Caki2 (cell line): Measurements from ENCODE around the gene C1QTNF5. TPM values are rescaled to one million over a fixed set of nuclear protein-coding genes. Genes with fewer than 3 reads are reported as not detected.

Experiments
- DNase-seq: peaks from one replicate; pipeline ENCODE4 v3.0.0-alpha.2; 2015; ENCODE audit warnings: low read depth
- in situ Hi-C: cut with HindIII; loops from 2 replicates; pipeline ENCODE4 v1.10.0; 2016; ENCODE audit warnings: low sequenced_read_pairs, low pct_unique_long_range_greater_than_20kb, mixed read lengths
- total RNA-seq: library from RNA; depleted of rRNA; stranded (reverse); fragments of >200 nt; shearing (Covaris generic); gene quantifications from 2 replicates; pipeline ENCODE4 v1.2.3, GENCODE V29; 2014; ENCODE audit warnings: low replicate concordance

The C1QTNF5 gene
- total RNA-seq, 1 experiment from 2014 or later = not detected

- in situ Hi-C loops = loop anchor here (25.0 kb wide), 1 partner anchor 198 kb away; the partner anchor contains the start of genes C2CD2L, DPAGT1 and HINFP
Observed at GRCh38 chr11:119310682-119311052, 30.0 kb downstream of the C1QTNF5 start.

GRCh38 chr11:119309953-119310681, 30.6 kb downstream of the C1QTNF5 start:
- in situ Hi-C loops = loop anchor here (25.0 kb wide), 1 partner anchor 198 kb away; the partner anchor contains the start of genes C2CD2L, DPAGT1 and HINFP

More at GRCh38 chr11:119310682-119311052, 30.0 kb downstream of the C1QTNF5 start:
- DNase-seq = no peak

GRCh38 chr11:119309411-119309810, 31.3 kb downstream of the C1QTNF5 start:
- no peak for DNase-seq
- in situ Hi-C loops = loop anchor here (25.0 kb wide), 1 partner anchor 197 kb away; the partner anchor contains the start of genes C2CD2L, DPAGT1 and HINFP

More at GRCh38 chr11:119309953-119310681, 30.6 kb downstream of the C1QTNF5 start:
- no peak for DNase-seq

GRCh38 chr11:119307974-119308373, 32.7 kb downstream of the C1QTNF5 start:
- in situ Hi-C loops = loop anchor here (25.0 kb wide), 1 partner anchor 196 kb away; the partner anchor contains the start of genes C2CD2L, DPAGT1 and HINFP
- DNase-seq = no peak

DNA sequence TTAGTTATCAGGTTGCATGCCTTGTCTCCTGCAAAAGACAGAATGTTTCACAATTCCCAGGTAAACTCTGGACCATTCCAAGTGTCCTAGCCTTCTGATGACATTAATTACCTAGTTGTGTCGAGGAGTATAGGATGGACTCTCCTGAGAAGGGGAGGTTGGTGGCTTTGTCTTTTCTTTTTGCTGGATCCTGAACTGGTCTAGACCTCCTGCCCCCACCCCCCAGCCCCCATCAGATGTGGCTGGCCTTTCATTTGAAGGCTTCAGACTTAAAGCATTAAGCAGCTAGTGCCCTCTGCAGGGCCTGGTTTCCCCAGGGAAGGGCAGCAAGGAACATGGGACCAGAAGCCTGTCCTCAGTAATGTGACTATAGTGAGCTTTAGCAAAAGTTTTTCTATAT, 33.5 kb downstream of the C1QTNF5 start:
- in situ Hi-C loops = loop anchor here (25.0 kb wide), 1 partner anchor 195 kb away; the partner anchor contains the start of genes C2CD2L, DPAGT1 and HINFP
- no peak for DNase-seq

DNA sequence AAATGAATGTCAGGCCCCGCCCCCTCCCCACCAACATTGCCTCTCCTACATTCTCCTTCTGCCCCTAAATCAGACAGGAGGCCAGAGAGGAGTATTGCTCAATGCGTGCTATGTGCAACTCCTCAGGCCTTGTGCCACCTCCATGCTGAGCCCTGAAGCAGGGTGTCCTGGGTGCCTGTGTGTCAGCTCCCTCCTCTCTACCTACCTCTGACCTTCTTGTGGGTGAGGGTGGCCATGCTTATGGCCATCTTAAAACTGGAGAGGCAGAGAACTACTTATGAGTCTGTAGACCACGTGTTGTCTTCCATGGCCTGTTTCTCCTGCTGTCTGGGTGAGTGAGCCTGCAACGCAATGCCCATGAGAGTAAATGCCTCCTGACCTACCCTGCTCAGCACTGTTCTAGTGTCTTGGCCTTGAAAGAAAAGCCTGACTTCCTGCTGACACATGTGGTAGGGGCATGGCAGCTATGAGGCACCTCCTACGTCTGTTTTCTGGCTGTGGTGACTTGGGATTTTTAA, 34.3 kb downstream of the C1QTNF5 start:
- in situ Hi-C loops = loop anchor here (25.0 kb wide), 1 partner anchor 194 kb away; the partner anchor contains the start of genes C2CD2L, DPAGT1 and HINFP
- no peak for DNase-seq

GRCh38 chr11:119305556-119306372, 34.9 kb downstream of the C1QTNF5 start:
- no peak for DNase-seq
- in situ Hi-C loops = loop anchor here (25.0 kb wide), 1 partner anchor 193 kb away; the partner anchor contains the start of genes C2CD2L, DPAGT1 and HINFP

- DNase-seq = no peak
- in situ Hi-C loops = loop anchor here (25.0 kb wide), 1 partner anchor 191 kb away; the partner anchor contains the start of genes C2CD2L, DPAGT1 and HINFP
Observed at GRCh38 chr11:119303227-119303718, 37.4 kb downstream of the C1QTNF5 start.

- no peak for DNase-seq
- in situ Hi-C loops = loop anchor here (25.0 kb wide), 1 partner anchor 188 kb away; the partner anchor contains the start of genes C2CD2L, DPAGT1 and HINFP
Observed at GRCh38 chr11:119300198-119300964, 40.3 kb downstream of the C1QTNF5 start.

DNA sequence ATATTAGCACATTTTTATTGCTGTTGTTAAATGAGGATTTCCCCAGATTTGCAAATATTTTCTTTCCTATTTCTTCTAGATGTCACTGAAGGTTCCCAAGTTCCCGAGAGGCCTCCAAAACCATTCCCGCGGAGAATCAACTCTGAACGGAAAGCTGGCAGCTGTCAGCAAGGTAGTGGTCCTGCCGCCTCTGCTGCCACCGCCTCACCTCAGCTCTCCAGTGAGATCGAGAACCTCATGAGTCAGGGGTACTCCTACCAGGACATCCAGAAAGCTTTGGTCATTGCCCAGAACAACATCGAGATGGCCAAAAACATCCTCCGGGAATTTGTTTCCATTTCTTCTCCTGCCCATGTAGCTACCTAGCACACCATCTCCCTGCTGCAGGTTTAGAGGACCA, 41.3 kb downstream of the C1QTNF5 start:
- DNase-seq = no peak
- in situ Hi-C loops = no loop called here

DNA sequence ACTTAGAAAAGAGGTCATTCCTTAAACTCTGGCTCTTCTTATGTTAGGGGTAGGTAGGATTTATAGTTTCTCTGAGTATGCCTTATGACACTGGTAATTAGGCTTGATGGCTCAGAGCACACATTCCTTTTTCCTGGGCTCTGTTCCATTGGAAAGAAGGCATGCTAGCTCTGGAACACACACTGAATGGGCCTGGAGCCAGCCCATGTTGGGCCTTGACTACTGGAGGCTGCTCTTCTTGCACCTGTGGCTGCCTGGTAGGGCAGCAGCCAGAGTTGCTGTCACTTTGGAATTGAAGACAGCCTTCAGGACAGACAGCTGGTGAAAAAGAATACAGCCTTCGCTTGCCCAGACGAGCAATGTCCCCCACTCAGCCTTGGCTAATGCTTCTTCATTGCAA, 42.0 kb downstream of the C1QTNF5 start:
- DNase-seq = no peak
- in situ Hi-C loops = no loop called here

- in situ Hi-C loops = no loop called here
- no peak for DNase-seq
Observed at GRCh38 chr11:119297938-119298337, 42.7 kb downstream of the C1QTNF5 start.

GRCh38 chr11:119295178-119295577, 45.5 kb downstream of the C1QTNF5 start:
- in situ Hi-C loops = no loop called here
- no peak for DNase-seq

DNA sequence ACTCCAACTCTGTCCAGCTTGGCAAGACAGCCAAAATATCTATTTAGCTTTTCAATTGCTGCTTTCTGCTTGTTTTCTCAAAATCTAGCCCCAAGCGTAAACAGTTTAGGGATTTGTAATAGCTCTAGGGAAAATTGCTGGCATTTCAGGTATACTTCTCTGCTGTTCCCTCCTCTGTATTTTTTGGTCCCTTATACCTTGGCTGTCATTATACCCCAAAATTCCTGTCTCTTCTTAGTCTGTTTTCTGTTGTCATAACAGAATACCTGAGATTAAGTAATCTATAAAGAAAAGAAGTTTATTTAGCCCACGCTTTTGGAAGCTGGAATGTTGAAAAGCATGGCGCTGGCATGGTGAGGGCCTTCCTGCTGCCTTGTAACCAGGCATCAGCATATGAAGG, 47.2 kb downstream of the C1QTNF5 start:
- no peak for DNase-seq
- in situ Hi-C loops = no loop called here

GRCh38 chr11:119290894-119291497, 49.7 kb downstream of the C1QTNF5 start:
- DNase-seq = no peak
- in situ Hi-C loops = no loop called here
